H9 (cell line): Measurements from ENCODE around the gene SCTR. TPM values are rescaled to one million over a fixed set of nuclear protein-coding genes. Genes with fewer than 3 reads are reported as not detected.

Experiments
- DNase-seq: peaks from one replicate; pipeline ENCODE4 v3.0.0-alpha.2; 2017
- H2AFZ ChIP-seq: one replicate; pipeline ENCODE4 v1.6.1; 2013; ENCODE audit warnings: mild to moderate bottlenecking, low read length, control low read depth, moderate library complexity
- H2AK5ac ChIP-seq: 2 replicates; pipeline ENCODE4 v1.6.1; 2013; ENCODE audit warnings: low read length, control low read depth, mixed read lengths; ENCODE audit not compliant: insufficient read length
- H2BK120ac ChIP-seq: one replicate; pipeline ENCODE4 v1.6.1; 2013; ENCODE audit warnings: low read depth, mild to moderate bottlenecking, low read length, control low read depth, inconsistent platforms; ENCODE audit not compliant: poor library complexity, severe bottlenecking
- H2BK12ac ChIP-seq: 2 replicates; pipeline ENCODE4 v1.6.1; 2013; ENCODE audit warnings: low read length, control low read depth, mixed read lengths, low read depth; ENCODE audit not compliant: insufficient read length
- H2BK15ac ChIP-seq: 2 replicates; pipeline ENCODE4 v1.6.1; 2013; ENCODE audit warnings: low read depth, low read length, control low read depth
- H2BK20ac ChIP-seq: one replicate; pipeline ENCODE4 v1.6.1; 2013; ENCODE audit warnings: low read depth, mild to moderate bottlenecking, low read length, control low read depth, inconsistent platforms; ENCODE audit not compliant: poor library complexity, severe bottlenecking
- H2BK5ac ChIP-seq: 2 replicates; pipeline ENCODE4 v1.6.1; 2013; ENCODE audit warnings: low read length, control low read depth, mixed read lengths; ENCODE audit not compliant: insufficient read length
- H3K14ac ChIP-seq: 2 replicates; pipeline ENCODE4 v1.6.1; 2013; ENCODE audit warnings: low read length, control low read depth; ENCODE audit not compliant: insufficient read depth
- H3K18ac ChIP-seq: 2 replicates; pipeline ENCODE4 v1.6.1; 2013; ENCODE audit warnings: low read depth, mild to moderate bottlenecking, mixed read lengths, low read length, control low read depth; ENCODE audit not compliant: insufficient read length
- H3K23ac ChIP-seq: 2 replicates; pipeline ENCODE4 v1.6.1; 2013; ENCODE audit warnings: low read length, control low read depth, mixed read lengths, low read depth; ENCODE audit not compliant: insufficient read length
- H3K23me2 ChIP-seq: 2 replicates; pipeline ENCODE4 v1.6.1; 2013; ENCODE audit warnings: low read depth, mild to moderate bottlenecking, mixed read lengths, low read length, control low read depth; ENCODE audit not compliant: insufficient read length, poor library complexity, severe bottlenecking
- H3K27ac ChIP-seq: 2 replicates; pipeline ENCODE4 v1.5.1; 2013; ENCODE audit warnings: low read length, control low read depth, mixed read lengths, low read depth; ENCODE audit not compliant: insufficient read length
- H3K27me3 ChIP-seq: 2 replicates; pipeline ENCODE4 v1.6.1; 2013; ENCODE audit warnings: low read length, control low read depth, inconsistent platforms; ENCODE audit not compliant: insufficient read depth
- H3K4ac ChIP-seq: 2 replicates; pipeline ENCODE4 v1.6.1; 2013; ENCODE audit warnings: low read depth, mild to moderate bottlenecking, control low read depth, inconsistent platforms, low read length, moderate library complexity
- H3K4me1 ChIP-seq: 2 replicates; pipeline ENCODE4 v1.6.1; 2013; ENCODE audit warnings: low read length, control low read depth, inconsistent platforms; ENCODE audit not compliant: insufficient read depth
- H3K4me2 ChIP-seq: 2 replicates; pipeline ENCODE4 v1.6.1; 2013; ENCODE audit warnings: low read length, control low read depth, mixed read lengths; ENCODE audit not compliant: insufficient read length, insufficient read depth
- H3K56ac ChIP-seq: 2 replicates; pipeline ENCODE4 v1.6.1; 2013; ENCODE audit warnings: low read depth, mild to moderate bottlenecking, mixed read lengths, low read length, control low read depth; ENCODE audit not compliant: insufficient read length
- H3K79me1 ChIP-seq: 2 replicates; pipeline ENCODE4 v1.6.1; 2013; ENCODE audit warnings: low read depth, mild to moderate bottlenecking, moderate library complexity, low read length, control low read depth, inconsistent platforms; ENCODE audit not compliant: insufficient read depth, poor library complexity, severe bottlenecking
- H3K79me2 ChIP-seq: 2 replicates; pipeline ENCODE4 v1.6.1; 2013; ENCODE audit warnings: low read length, control low read depth, inconsistent platforms; ENCODE audit not compliant: insufficient read depth
- H3K9ac ChIP-seq: 2 replicates; pipeline ENCODE4 v1.6.1; 2013; ENCODE audit warnings: low read length, control low read depth, mixed read lengths; ENCODE audit not compliant: insufficient read length; ENCODE audit errors: extremely low read depth
- H3K9me3 ChIP-seq: one replicate; pipeline ENCODE4 v1.6.1; 2013; ENCODE audit warnings: low read depth, low read length, inconsistent platforms; ENCODE audit not compliant: control insufficient read depth
- H3T11ph ChIP-seq: one replicate; pipeline ENCODE4 v1.6.1; 2013; ENCODE audit warnings: mild to moderate bottlenecking, low read length, control low read depth, inconsistent platforms
- H4K20me1 ChIP-seq: one replicate; pipeline ENCODE4 v1.6.1; 2013; ENCODE audit not compliant: control insufficient read depth, insufficient read length, insufficient read depth
- H4K5ac ChIP-seq: 2 replicates; pipeline ENCODE4 v1.6.1; 2013; ENCODE audit warnings: low read depth, mild to moderate bottlenecking, mixed read lengths, low read length, control low read depth; ENCODE audit not compliant: insufficient read length
- H4K8ac ChIP-seq: replicated peaks from 2 replicates; pipeline ENCODE4 v1.6.1; 2013; ENCODE audit warnings: low read length, control low read depth, mixed read lengths, low read depth; ENCODE audit not compliant: insufficient read length
- H4K91ac ChIP-seq: 2 replicates; pipeline ENCODE4 v1.6.1; 2013; ENCODE audit warnings: low read depth, mild to moderate bottlenecking, moderate library complexity, mixed read lengths, low read length, control low read depth; ENCODE audit not compliant: insufficient read length
- H3K27ac Mint-ChIP-seq, 3 experiments: 2 replicates in 2 of 3; 3 replicates in 1 of 3; pipeline ENCODE4 v1.8.0; 2020 to 2021; ENCODE audit warnings: mixed read lengths in 3 of 3, mild to moderate bottlenecking in 1 of 3, moderate library complexity in 1 of 3
- H3K27me3 Mint-ChIP-seq: 2 replicates; pipeline ENCODE4 v1.8.0; 2021; ENCODE audit warnings: low read depth, mild to moderate bottlenecking, moderate library complexity, mixed read lengths
- H3K36me3 Mint-ChIP-seq, 3 experiments: 2 replicates in 2 of 3; 3 replicates in 1 of 3; pipeline ENCODE4 v1.8.0; 2020 to 2021; ENCODE audit warnings: low read depth in 3 of 3, mixed read lengths in 3 of 3; ENCODE audit not compliant: insufficient read depth in 1 of 3
- H3K4me1 Mint-ChIP-seq, 2 experiments: 2 replicates each; pipeline ENCODE4 v1.8.0; 2020; ENCODE audit warnings: mixed read lengths in 2 of 2
- H3K4me3 Mint-ChIP-seq, 2 experiments: 2 replicates in 1 of 2; 3 replicates in 1 of 2; pipeline ENCODE4 v1.8.0; 2020 to 2021; ENCODE audit warnings: mild to moderate bottlenecking in 2 of 2, mixed read lengths in 2 of 2, moderate library complexity in 1 of 2
- H3K9me3 Mint-ChIP-seq, 2 experiments: 2 replicates in 1 of 2; 3 replicates in 1 of 2; pipeline ENCODE4 v1.8.0; 2020; ENCODE audit warnings: mild to moderate bottlenecking in 2 of 2, mixed read lengths in 2 of 2, moderate library complexity in 1 of 2
- CTCF ChIP-seq: fragments of 200-600 bp; sonication (generic); conservative IDR thresholded peaks from 3 replicates; pipeline ENCODE4 v1.8.0; 2021; ENCODE audit warnings: antibody characterized with exemption, mild to moderate bottlenecking
- WGBS: extraction: QIAGEN DNeasy Blood & Tissue Kit; methylation state at CpG from one replicate; pipeline ENCODE4 v1.1.7; 2013; ENCODE audit warnings: missing lambda C conversion rate, low lambda C conversion rate, mixed read lengths; ENCODE audit not compliant: insufficient read length; ENCODE audit errors: extremely low coverage; 5-methylcytosine and 5-hydroxymethylcytosine counted together
- total RNA-seq: library from RNA; stranded (reverse); gene quantifications from 2 replicates; pipeline ENCODE4 v1.2.1, GENCODE V29; 2021

Gene SCTR
- total RNA-seq, 1 experiment from 2014 or later = not detected

- no peak overlapping the region for H3K4me3 Mint-ChIP-seq
Measured at GRCh38 chr2:119496682-119497081, 27.6 kb downstream of the SCTR start.

More at GRCh38 chr2:119496682-119497081, 27.6 kb downstream of the SCTR start:
- Histone ChIP-seq H4K8ac (no peak overlapping the region), H3K27me3 (no peaks in the 10 kb centered on the region), H3K18ac (no peak overlapping the region), H3K14ac (no peak overlapping the region), H2BK120ac (no peak overlapping the region), H3K56ac (no peak overlapping the region), H2AK5ac (no peak overlapping the region), H3K23ac (no peak overlapping the region), H3K9me3 (no peaks in the 10 kb centered on the region), H3K23me2 (no peaks in the 10 kb centered on the region), H2BK20ac (no peak overlapping the region), H4K91ac (no peak overlapping the region), H3K4ac (no peak overlapping the region), H3K9ac (no peak overlapping the region), H2BK5ac (no peak overlapping the region), H3K27ac (no peak overlapping the region), H3K4me2 (no peak overlapping the region), H3K79me2 (no peaks in the 10 kb centered on the region), H4K5ac (no peak overlapping the region), H4K20me1 (no peaks in the 10 kb centered on the region), H3K79me1 (no peaks in the 10 kb centered on the region), H2BK15ac (no peak overlapping the region), H2AFZ (no peak overlapping the region), H3T11ph (no peak overlapping the region), H3K4me1 (peaks cover 5% of the 10 kb centered on the region), H2BK12ac (no peak overlapping the region)
- no peak for TF ChIP-seq CTCF
- Mint-ChIP-seq H3K9me3 (peaks cover 22 to 33% of the 10 kb centered on the region in 2 experiments), H3K4me1 (peaks cover 8 to 10% of the 10 kb centered on the region in 2 experiments; a peak in 3 of 4 replicates), H3K27me3 (peaks cover 6% of the 10 kb centered on the region), H3K36me3 (peaks cover 10 to 24% (median 10%) of the 10 kb centered on the region in 3 experiments; a peak in 5 of 7 replicates), H3K27ac (no peak overlapping the region)
- no peak for DNase-seq
- WGBS = no CpG with 5 or more reads among the region's 4 CpGs
